Retinal pigment epithelial cell (primary cell): ENCODE data around the gene SLITRK1.

Source experiments
- DNase-seq: peaks from one replicate; pipeline ENCODE4 v3.0.0-alpha.2; 2010; ENCODE audit warnings: low read depth
- H3K4me3 ChIP-seq: 2 replicates; pipeline ENCODE4 v1.5.1; 2011; ENCODE audit warnings: mild to moderate bottlenecking, low read length, control low read depth, moderate library complexity
- TF ChIP-seq, protein P1 (sequence below): conservative IDR thresholded peaks from 2 replicates; pipeline ENCODE4 v1.5.1; 2011; ENCODE audit warnings: low read depth, low read length, control low read depth, inconsistent platforms

SLITRK1 gene

DNA sequence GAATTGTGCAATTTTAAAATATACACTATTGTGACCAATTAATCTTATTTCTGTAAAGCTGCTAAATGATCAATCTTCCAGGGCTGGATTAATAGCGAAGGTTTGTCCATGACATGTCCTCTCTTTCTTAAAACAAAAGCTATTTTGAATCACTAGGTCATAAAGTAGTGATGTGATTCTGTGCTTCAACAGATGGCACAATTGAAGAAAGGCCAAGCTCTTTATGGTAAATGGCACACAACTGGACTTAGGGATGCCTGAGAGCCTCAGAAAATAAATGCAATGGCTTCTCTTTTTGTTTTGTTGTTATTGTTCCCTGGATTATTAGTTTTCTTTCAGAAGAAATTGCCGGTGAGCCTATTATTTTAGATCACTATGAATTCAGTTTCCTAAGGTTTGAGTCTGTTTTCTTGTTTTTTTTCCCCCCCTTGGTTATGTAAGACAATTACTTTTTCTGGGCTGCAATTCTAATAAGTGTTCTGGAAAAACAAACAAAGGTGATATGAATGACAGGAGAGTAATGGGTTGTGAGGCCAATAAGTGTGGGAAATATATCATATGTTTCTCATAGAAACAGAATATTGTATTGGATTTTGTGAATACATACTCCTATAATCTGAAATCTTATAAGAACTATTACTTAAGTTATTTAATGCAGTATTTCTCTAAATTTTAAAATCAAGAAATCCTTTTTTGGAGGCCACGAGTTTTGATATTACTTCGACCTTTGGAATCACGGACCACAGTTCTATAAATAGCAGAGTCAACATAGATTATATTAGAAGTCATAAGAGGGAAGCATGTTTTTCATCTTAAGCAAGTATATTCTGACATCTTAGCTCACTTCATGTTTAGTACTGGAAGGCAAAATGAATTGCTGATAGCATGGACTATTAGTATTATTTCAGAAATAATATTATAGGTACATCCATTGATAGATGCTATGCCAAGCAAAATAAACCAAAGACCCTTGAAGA lies 16.8 kb downstream of the SLITRK1 start:
- no peak for DNase-seq
- TF ChIP-seq, protein P1, sequence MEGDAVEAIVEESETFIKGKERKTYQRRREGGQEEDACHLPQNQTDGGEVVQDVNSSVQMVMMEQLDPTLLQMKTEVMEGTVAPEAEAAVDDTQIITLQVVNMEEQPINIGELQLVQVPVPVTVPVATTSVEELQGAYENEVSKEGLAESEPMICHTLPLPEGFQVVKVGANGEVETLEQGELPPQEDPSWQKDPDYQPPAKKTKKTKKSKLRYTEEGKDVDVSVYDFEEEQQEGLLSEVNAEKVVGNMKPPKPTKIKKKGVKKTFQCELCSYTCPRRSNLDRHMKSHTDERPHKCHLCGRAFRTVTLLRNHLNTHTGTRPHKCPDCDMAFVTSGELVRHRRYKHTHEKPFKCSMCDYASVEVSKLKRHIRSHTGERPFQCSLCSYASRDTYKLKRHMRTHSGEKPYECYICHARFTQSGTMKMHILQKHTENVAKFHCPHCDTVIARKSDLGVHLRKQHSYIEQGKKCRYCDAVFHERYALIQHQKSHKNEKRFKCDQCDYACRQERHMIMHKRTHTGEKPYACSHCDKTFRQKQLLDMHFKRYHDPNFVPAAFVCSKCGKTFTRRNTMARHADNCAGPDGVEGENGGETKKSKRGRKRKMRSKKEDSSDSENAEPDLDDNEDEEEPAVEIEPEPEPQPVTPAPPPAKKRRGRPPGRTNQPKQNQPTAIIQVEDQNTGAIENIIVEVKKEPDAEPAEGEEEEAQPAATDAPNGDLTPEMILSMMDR: no peak
- no peak overlapping the region for H3K4me3 ChIP-seq

DNA sequence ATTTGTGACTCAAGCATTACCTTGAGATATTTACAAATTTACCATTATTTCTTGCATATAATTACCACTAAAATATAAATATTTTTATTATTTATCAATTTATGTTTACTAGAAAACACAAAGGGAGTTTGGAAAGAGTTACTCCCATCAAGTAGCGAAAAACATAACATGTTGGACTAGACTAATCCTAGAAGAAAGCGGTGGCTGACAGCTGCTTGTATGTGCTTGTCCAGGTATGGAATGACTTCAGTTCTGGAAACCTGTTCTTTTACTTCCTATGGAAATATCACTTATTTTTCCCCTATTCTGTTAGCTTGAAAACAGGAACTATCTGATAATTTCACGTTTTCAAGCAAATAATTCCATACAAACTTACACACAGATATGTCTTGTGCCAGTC lies 28.5 kb downstream of the SLITRK1 start:
- no peak for DNase-seq
- TF ChIP-seq, protein P1: no peak
- H3K4me3 ChIP-seq: no peak overlapping the region

DNA sequence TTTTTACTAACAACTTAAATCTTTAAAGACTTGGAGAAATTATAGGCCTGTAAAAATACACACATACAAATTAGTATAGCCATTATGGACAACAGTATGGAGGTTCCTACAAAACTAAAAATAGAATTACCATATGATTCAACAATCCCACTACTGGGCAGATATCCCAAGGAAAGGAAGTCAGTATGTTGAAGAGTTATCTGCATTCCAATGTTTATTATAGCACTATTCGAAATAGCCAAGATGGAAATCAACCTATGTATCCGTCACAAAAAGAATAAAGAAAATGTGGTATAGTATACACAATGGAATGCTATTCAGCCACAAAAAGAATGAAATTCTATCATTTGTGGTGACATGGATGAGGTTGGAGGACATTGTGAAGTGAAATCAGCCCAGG lies 37.2 kb downstream of the SLITRK1 start:
- TF ChIP-seq, protein P1: no peak
- no peak for DNase-seq
- no peak overlapping the region for H3K4me3 ChIP-seq

DNA sequence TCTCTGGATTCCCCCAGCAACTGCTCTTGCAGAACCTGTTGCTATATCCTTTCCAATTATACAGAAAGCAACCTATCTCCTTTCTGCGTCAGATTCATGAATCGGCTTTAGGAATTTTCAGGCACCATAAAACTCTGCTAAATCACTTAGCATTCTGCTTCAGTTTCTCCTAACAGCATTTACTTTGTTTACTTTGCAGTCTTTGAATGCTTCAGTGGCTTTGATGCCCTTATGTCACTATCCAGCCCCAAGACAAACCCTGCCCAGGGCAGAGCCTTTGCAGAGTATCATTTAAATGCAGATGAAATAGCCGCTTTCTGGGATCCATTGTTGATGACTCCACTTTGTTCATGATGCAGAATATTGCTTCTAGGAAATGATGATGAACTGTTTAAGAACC lies 43.1 kb downstream of the SLITRK1 start:
- DNase-seq: no peak
- H3K4me3 ChIP-seq: no peak overlapping the region
- TF ChIP-seq, protein P1: no peak

DNA sequence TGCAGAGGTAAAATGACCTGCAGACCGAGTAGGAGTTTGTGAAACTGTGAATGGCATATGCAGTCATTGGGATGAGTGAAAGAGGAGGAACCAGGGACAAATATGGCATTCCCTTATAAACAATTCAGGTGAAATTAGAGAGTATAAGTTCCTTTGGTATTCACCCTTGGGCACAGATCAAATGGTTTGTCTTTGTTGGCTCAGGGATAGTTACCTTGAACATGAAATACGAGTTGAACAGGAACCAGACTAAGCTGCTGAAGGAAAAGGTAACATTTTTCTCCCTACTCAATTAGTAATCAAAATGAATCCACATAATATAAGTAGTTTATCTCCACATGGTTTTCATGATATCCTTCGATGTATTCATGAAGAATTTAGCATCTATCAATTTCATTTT lies 50.5 kb downstream of the SLITRK1 start:
- TF ChIP-seq, protein P1: no peak
- H3K4me3 ChIP-seq: no peak overlapping the region
- no peak for DNase-seq

DNA sequence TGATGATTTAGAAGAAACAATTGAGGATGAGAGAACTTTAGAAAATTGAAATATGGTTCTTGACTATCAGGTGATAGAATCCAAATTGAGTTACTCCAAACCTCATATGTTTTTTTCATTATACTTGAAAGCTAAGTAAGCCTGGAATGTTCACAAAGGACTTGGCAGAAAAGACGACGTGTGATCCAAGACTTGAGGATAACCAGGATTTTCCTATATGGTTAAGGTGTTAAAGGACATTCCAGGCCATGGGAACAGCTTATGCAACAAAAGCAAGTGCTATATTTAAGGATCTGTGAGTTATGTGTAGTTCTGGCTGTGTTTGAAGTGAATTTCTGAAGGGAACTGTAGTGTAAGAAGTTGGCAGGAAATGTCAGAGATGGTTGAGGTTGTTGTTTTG lies 52.5 kb downstream of the SLITRK1 start:
- TF ChIP-seq, protein P1: no peak
- peak; percentile 21 for DNase-seq
- H3K4me3 ChIP-seq: no peak overlapping the region

DNA sequence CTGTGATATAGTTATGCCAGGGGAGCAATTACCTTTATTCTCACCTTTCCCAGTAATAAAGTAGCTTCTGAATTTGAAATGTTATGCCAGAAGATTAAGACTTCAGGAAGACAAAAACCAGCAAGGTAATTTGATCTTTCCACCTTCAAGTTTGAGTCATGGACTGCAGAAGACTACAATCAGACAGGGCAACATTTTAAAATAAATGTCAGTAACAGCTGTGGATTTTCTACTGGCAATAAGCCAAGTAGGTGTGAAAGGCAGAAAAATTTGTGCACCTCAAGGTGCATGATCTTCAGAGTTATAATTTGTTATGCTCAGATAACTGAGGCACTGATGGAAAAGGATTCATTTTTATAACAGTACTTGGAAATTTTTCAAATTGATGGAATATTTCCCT lies 54.9 kb downstream of the SLITRK1 start:
- TF ChIP-seq, protein P1: no peak
- no peak overlapping the region for H3K4me3 ChIP-seq
- DNase-seq: no peak
